IMR-90 (cell line): ENCODE data around the gene TAAR1. TPM values are rescaled to one million over a fixed set of nuclear protein-coding genes. Genes with fewer than 3 reads are reported as not detected.

Experiments
- polyA plus RNA-seq, 3 experiments: library from polyadenylated mRNA; depleted of rRNA; stranded (reverse); fragments of >200 nt; gene quantifications; 2 replicates each; pipeline ENCODE4 v1.2.3, GENCODE V29; 2012; ENCODE audit warnings: low replicate concordance in 1 of 3
- total RNA-seq: library from RNA; depleted of rRNA; stranded (reverse); fragments of >200 nt; gene quantifications from 2 replicates; pipeline ENCODE4 v1.2.3, GENCODE V29; 2012; rRNA removed

TAAR1 gene
- total and polyA plus RNA-seq, 2 of the 4 experiments (the other 2 are of a cell fraction): not detected

Other genes with a start within 250 kb of the TAAR1 start
- 26.1 and 35.1 TPM in 2 replicates for gene STX7, start 146.1 kb downstream of the TAAR1 start, total RNA-seq
- 13.3 and 16.5 TPM in 2 replicates for gene STX7, start 146.1 kb downstream of the TAAR1 start, polyA plus RNA-seq (2012; rRNA removed)
- gene TAAR9, start 120.9 kb downstream of the TAAR1 start, total RNA-seq: not detected in 2 replicates
- not detected in 2 replicates for gene TAAR9, start 120.9 kb downstream of the TAAR1 start, polyA plus RNA-seq (2012; rRNA removed)
- not detected in 2 replicates for gene TAAR8, start 106.5 kb downstream of the TAAR1 start, total RNA-seq
- gene TAAR8, start 106.5 kb downstream of the TAAR1 start, polyA plus RNA-seq (2012; rRNA removed): not detected in 2 replicates
- not detected in 2 replicates for gene TAAR6, start 88.9 kb downstream of the TAAR1 start, total RNA-seq
- gene TAAR6, start 88.9 kb downstream of the TAAR1 start, polyA plus RNA-seq (2012; rRNA removed): not detected in 2 replicates
- gene TAAR5, start 69.4 kb downstream of the TAAR1 start, total RNA-seq: not detected in 2 replicates
- gene TAAR5, start 69.4 kb downstream of the TAAR1 start, polyA plus RNA-seq (2012; rRNA removed): not detected in 2 replicates
- gene TAAR2, start 34.9 kb downstream of the TAAR1 start, total RNA-seq: not detected in 2 replicates
- not detected in 2 replicates for gene TAAR2, start 34.9 kb downstream of the TAAR1 start, polyA plus RNA-seq (2012; rRNA removed)
- gene VNN1, start 54.9 kb upstream of the TAAR1 start, total RNA-seq: not detected in 2 replicates
- gene VNN1, start 54.9 kb upstream of the TAAR1 start, polyA plus RNA-seq (2012; rRNA removed): 0.04 and 0.07 TPM in 2 replicates
- gene VNN2, start 98.7 kb upstream of the TAAR1 start, total RNA-seq: not detected in 2 replicates
- gene VNN2, start 98.7 kb upstream of the TAAR1 start, polyA plus RNA-seq (2012; rRNA removed): not detected in 2 replicates
- 2.5 and 6.4 TPM in 2 replicates for gene SLC18B1, start 139.5 kb upstream of the TAAR1 start, total RNA-seq
- gene SLC18B1, start 139.5 kb upstream of the TAAR1 start, polyA plus RNA-seq (2012; rRNA removed): 1.7 and 2.4 TPM in 2 replicates
- gene RPS12, start 155.4 kb upstream of the TAAR1 start, total RNA-seq: 1,529 and 2,604 TPM in 2 replicates
- 3,906 and 3,925 TPM in 2 replicates for gene RPS12, start 155.4 kb upstream of the TAAR1 start, polyA plus RNA-seq (2012; rRNA removed)